Stimulated activated CD4-positive, alpha-beta T cell treated with anti-CD3 and anti-CD28 coated beads, Interleukin-12 subunit alpha, Interleukin-12 subunit beta, amount 100 ng/mL, for 24 hours (primary cell): Measurements from ENCODE around the gene PSEN1.

Experiments used
- DNase-seq, 2 experiments: peaks; one replicate each; pipeline ENCODE4 v3.0.0-alpha.2; 2020; ENCODE audit warnings: low read depth in 2 of 2

PSEN1 gene

GRCh38 chr14:73239393-73240241 lies 103.3 kb downstream of the PSEN1 start:
- no peak for DNase-seq

GRCh38 chr14:73240816-73241480 lies 104.6 kb downstream of the PSEN1 start:
- DNase-seq, result no peak

GRCh38 chr14:73241481-73242165 lies 105.3 kb downstream of the PSEN1 start:
- no peak for DNase-seq

GRCh38 chr14:73242357-73242901 lies 106.1 kb downstream of the PSEN1 start:
- DNase-seq, result no peak

- DNase-seq, result no peak
Measured at GRCh38 chr14:73243341-73243740, 107.0 kb downstream of the PSEN1 start.

- DNase-seq, result no peak
Measured at GRCh38 chr14:73243748-73244147, 107.4 kb downstream of the PSEN1 start.

GRCh38 chr14:73244541-73245290 lies 108.4 kb downstream of the PSEN1 start:
- no peak for DNase-seq

- peak; percentile 10 to 45 for DNase-seq
Measured at GRCh38 chr14:73245480-73246325, 109.4 kb downstream of the PSEN1 start.

- DNase-seq, result no peak
Measured at GRCh38 chr14:73246387-73247150, 110.3 kb downstream of the PSEN1 start.

GRCh38 chr14:73248108-73248868 lies 112.0 kb downstream of the PSEN1 start:
- no peak for DNase-seq

- no peak for DNase-seq
Measured at GRCh38 chr14:73249108-73249507, 112.8 kb downstream of the PSEN1 start.

GRCh38 chr14:73249564-73250316 lies 113.4 kb downstream of the PSEN1 start:
- DNase-seq, result no peak

GRCh38 chr14:73250317-73250713 lies 114.0 kb downstream of the PSEN1 start:
- no peak for DNase-seq

GRCh38 chr14:73250781-73251500 lies 114.6 kb downstream of the PSEN1 start:
- DNase-seq, result no peak

- no peak for DNase-seq
Measured at GRCh38 chr14:73251516-73252215, 115.4 kb downstream of the PSEN1 start.

GRCh38 chr14:73252491-73253322 lies 116.4 kb downstream of the PSEN1 start:
- DNase-seq, result no peak
